CD8-positive, alpha-beta memory T cell (primary cell): Measurements from ENCODE around the gene TBC1D22A. TPM values are rescaled to one million over a fixed set of nuclear protein-coding genes. Genes with fewer than 3 reads are reported as not detected.
A peak's percentile ranks its signal among the peaks of the same experiment; 100 is the strongest.

Experiments used
- CTCF ChIA-PET: fragments of 350-600 bp; sonication (Branson Sonifier 250); formaldehyde crosslinking; loops from one replicate; lab custom pipeline; 2021; ENCODE audit warnings: antibody characterized with exemption; lab: Charles Lee
- POLR2A ChIA-PET: fragments of 350-600 bp; sonication (Branson Sonifier 250); formaldehyde crosslinking; loops from one replicate; lab custom pipeline; 2021; ENCODE audit warnings: antibody characterized with exemption; lab: Charles Lee
- DNase-seq, 5 donors: peaks; one replicate each; pipeline versions ENCODE4 v3.0.0 to v3.0.0-alpha.2; 2020 to 2022; ENCODE audit warnings: mixed read lengths in 1 of 5
- H3K27ac ChIP-seq: one replicate; pipeline ENCODE4 v1.7.0; 2013; ENCODE audit warnings: low read depth, mild to moderate bottlenecking, low read length, moderate library complexity
- H3K27me3 ChIP-seq: 2 replicates; pipeline ENCODE4 v1.7.0; 2013; ENCODE audit warnings: low read length, mild to moderate bottlenecking; ENCODE audit not compliant: insufficient read depth, poor library complexity, severe bottlenecking
- H3K36me3 ChIP-seq: 2 replicates; pipeline ENCODE4 v1.7.0; 2013; ENCODE audit warnings: mild to moderate bottlenecking, low read length, moderate library complexity; ENCODE audit not compliant: insufficient read depth
- H3K4me1 ChIP-seq: 2 replicates; pipeline ENCODE4 v1.7.0; 2013; ENCODE audit warnings: mild to moderate bottlenecking, low read length, moderate library complexity; ENCODE audit not compliant: insufficient read depth
- H3K4me3 ChIP-seq: 2 replicates; pipeline ENCODE4 v1.7.0; 2013; ENCODE audit warnings: mild to moderate bottlenecking, low read length
- H3K9me3 ChIP-seq: 2 replicates; pipeline ENCODE4 v1.7.0; 2013; ENCODE audit warnings: mild to moderate bottlenecking, low read length
- H3K27ac Mint-ChIP-seq, 8 donors: one replicate each; pipeline ENCODE4 v1.8.0; 2020 to 2021; ENCODE audit warnings: mixed read lengths in 8 of 8, mild to moderate bottlenecking in 6 of 8, inconsistent platforms in 3 of 8, moderate library complexity in 3 of 8
- H3K27me3 Mint-ChIP-seq, 2 donors: one replicate each; pipeline ENCODE4 v1.8.0; 2020 to 2021; ENCODE audit warnings: mixed read lengths in 2 of 2, mild to moderate bottlenecking in 1 of 2, moderate library complexity in 1 of 2
- H3K36me3 Mint-ChIP-seq, 3 donors: one replicate each; pipeline ENCODE4 v1.8.0; 2020 to 2021; ENCODE audit warnings: mixed read lengths in 3 of 3, inconsistent platforms in 1 of 3, mild to moderate bottlenecking in 1 of 3
- H3K4me1 Mint-ChIP-seq, 3 donors: one replicate each; pipeline ENCODE4 v1.8.0; 2020 to 2021; ENCODE audit warnings: mixed read lengths in 3 of 3, inconsistent platforms in 1 of 3, mild to moderate bottlenecking in 1 of 3
- H3K4me3 Mint-ChIP-seq, 7 donors: one replicate each; pipeline ENCODE4 v1.8.0; 2020 to 2021; ENCODE audit warnings: mixed read lengths in 7 of 7, mild to moderate bottlenecking in 6 of 7, moderate library complexity in 4 of 7, inconsistent platforms in 2 of 7
- H3K9me3 Mint-ChIP-seq, 5 donors: one replicate each; pipeline ENCODE4 v1.8.0; 2020 to 2022; ENCODE audit warnings: mixed read lengths in 5 of 5, mild to moderate bottlenecking in 3 of 5, moderate library complexity in 2 of 5, inconsistent platforms in 1 of 5
- polyA plus RNA-seq: library from polyadenylated mRNA; unstranded; fragments of 300-500 nt; fragmentation: Illumina TruSeq; gene quantifications from one replicate; pipeline ENCODE4 v1.2.3, GENCODE V29; 2021
- total RNA-seq, 2 experiments: library from RNA; stranded (reverse); gene quantifications; one replicate each; pipeline ENCODE4 v1.2.3, GENCODE V29; 2021

The TBC1D22A gene
- total and polyA plus RNA-seq, 3 experiments from 2014 or later, result 26.6 to 34.8 (median 34.0) TPM

GRCh38 chr22:47199261-47199978, 437.0 kb downstream of the TBC1D22A start:
- ChIA-PET POLR2A (no interaction called here), CTCF (no interaction called here)
- Histone ChIP-seq H3K27me3 (no peaks in the 10 kb centered on the region), H3K9me3 (no peaks in the 10 kb centered on the region), H3K36me3 (no peaks in the 10 kb centered on the region), H3K4me3 (no peak overlapping the region), H3K27ac (no peak overlapping the region), H3K4me1 (no peaks in the 10 kb centered on the region)
- peaks cover 0 to 4% of the 10 kb centered on the region in 2 donors for H3K27me3 Mint-ChIP-seq
- no peaks in the 10 kb centered on the region for H3K4me1 Mint-ChIP-seq
- no peak for DNase-seq
- peak overlapping the region in 1 of 8 donors; percentile 70 for H3K27ac Mint-ChIP-seq
- no peak overlapping the region for H3K4me3 Mint-ChIP-seq
- H3K36me3 Mint-ChIP-seq, result no peaks in the 10 kb centered on the region
- H3K9me3 Mint-ChIP-seq, result no peaks in the 10 kb centered on the region

- Histone ChIP-seq H3K4me3 (no peak overlapping the region), H3K27me3 (no peaks in the 10 kb centered on the region), H3K4me1 (no peaks in the 10 kb centered on the region), H3K9me3 (no peaks in the 10 kb centered on the region), H3K36me3 (no peaks in the 10 kb centered on the region), H3K27ac (no peak overlapping the region)
- CTCF ChIA-PET, result no interaction called here
- POLR2A ChIA-PET, result no interaction called here
- H3K4me1 Mint-ChIP-seq, result no peaks in the 10 kb centered on the region
- DNase-seq, result no peak
- H3K27me3 Mint-ChIP-seq, result peaks cover 0 to 4% of the 10 kb centered on the region in 2 donors
- no peaks in the 10 kb centered on the region for H3K9me3 Mint-ChIP-seq
- H3K36me3 Mint-ChIP-seq, result no peaks in the 10 kb centered on the region
- no peak overlapping the region for H3K4me3 Mint-ChIP-seq
- H3K27ac Mint-ChIP-seq, result peak overlapping the region in 1 of 8 donors; percentile 70
Measured at GRCh38 chr22:47199979-47200272, 437.5 kb downstream of the TBC1D22A start.

- Mint-ChIP-seq H3K9me3 (no peaks in the 10 kb centered on the region), H3K36me3 (no peaks in the 10 kb centered on the region), H3K27ac (no peak overlapping the region), H3K4me3 (no peak overlapping the region), H3K4me1 (no peaks in the 10 kb centered on the region), H3K27me3 (peaks cover 0 to 4% of the 10 kb centered on the region in 2 donors)
- Histone ChIP-seq H3K27ac (no peak overlapping the region), H3K27me3 (no peaks in the 10 kb centered on the region), H3K9me3 (no peaks in the 10 kb centered on the region), H3K4me3 (no peak overlapping the region), H3K36me3 (no peaks in the 10 kb centered on the region), H3K4me1 (no peaks in the 10 kb centered on the region)
- DNase-seq, result no peak
- ChIA-PET POLR2A (no interaction called here), CTCF (no interaction called here)
Measured at GRCh38 chr22:47200273-47201051, 438.0 kb downstream of the TBC1D22A start.

- no peaks in the 10 kb centered on the region for H3K27me3 ChIP-seq
- Mint-ChIP-seq H3K27ac (no peak overlapping the region), H3K4me3 (no peak overlapping the region), H3K36me3 (no peaks in the 10 kb centered on the region), H3K4me1 (no peaks in the 10 kb centered on the region), H3K9me3 (no peaks in the 10 kb centered on the region), H3K27me3 (peaks cover 0 to 4% of the 10 kb centered on the region in 2 donors)
- H3K36me3 ChIP-seq, result no peaks in the 10 kb centered on the region
- H3K4me1 ChIP-seq, result no peaks in the 10 kb centered on the region
- H3K4me3 ChIP-seq, result no peak overlapping the region
- H3K27ac ChIP-seq, result no peak overlapping the region
- ChIA-PET CTCF (no interaction called here), POLR2A (no interaction called here)
- H3K9me3 ChIP-seq, result no peaks in the 10 kb centered on the region
- DNase-seq, result no peak
Measured at GRCh38 chr22:47201186-47201995, 438.9 kb downstream of the TBC1D22A start.

- Mint-ChIP-seq H3K9me3 (no peaks in the 10 kb centered on the region), H3K27me3 (peaks cover 0 to 3% of the 10 kb centered on the region in 2 donors), H3K27ac (no peak overlapping the region), H3K36me3 (no peaks in the 10 kb centered on the region), H3K4me3 (no peak overlapping the region), H3K4me1 (no peaks in the 10 kb centered on the region)
- DNase-seq, result no peak
- H3K4me1 ChIP-seq, result no peaks in the 10 kb centered on the region
- POLR2A ChIA-PET, result no interaction called here
- no peak overlapping the region for H3K4me3 ChIP-seq
- no peaks in the 10 kb centered on the region for H3K9me3 ChIP-seq
- H3K27ac ChIP-seq, result no peak overlapping the region
- no peaks in the 10 kb centered on the region for H3K36me3 ChIP-seq
- H3K27me3 ChIP-seq, result no peaks in the 10 kb centered on the region
- CTCF ChIA-PET, result no interaction called here
Measured at GRCh38 chr22:47201996-47202818, 439.8 kb downstream of the TBC1D22A start.

- Histone ChIP-seq H3K4me1 (no peaks in the 10 kb centered on the region), H3K4me3 (no peak overlapping the region), H3K27me3 (no peaks in the 10 kb centered on the region), H3K9me3 (no peaks in the 10 kb centered on the region), H3K27ac (no peak overlapping the region), H3K36me3 (no peaks in the 10 kb centered on the region)
- ChIA-PET POLR2A (no interaction called here), CTCF (no interaction called here)
- H3K27ac Mint-ChIP-seq, result no peak overlapping the region
- H3K9me3 Mint-ChIP-seq, result no peaks in the 10 kb centered on the region
- no peak for DNase-seq
- H3K4me1 Mint-ChIP-seq, result no peaks in the 10 kb centered on the region
- H3K27me3 Mint-ChIP-seq, result peaks cover 0 to 3% of the 10 kb centered on the region in 2 donors
- H3K4me3 Mint-ChIP-seq, result no peak overlapping the region
- H3K36me3 Mint-ChIP-seq, result no peaks in the 10 kb centered on the region
Measured at GRCh38 chr22:47202819-47203553, 440.5 kb downstream of the TBC1D22A start.

- POLR2A ChIA-PET, result no interaction called here
Measured at GRCh38 chr22:47203554-47203991, 441.1 kb downstream of the TBC1D22A start.

More at GRCh38 chr22:47203554-47203991, 441.1 kb downstream of the TBC1D22A start:
- DNase-seq, result peak in 1 of 5 donors; percentile 37
- CTCF ChIA-PET, result no interaction called here
- H3K36me3 Mint-ChIP-seq, result no peaks in the 10 kb centered on the region
- Histone ChIP-seq H3K36me3 (no peaks in the 10 kb centered on the region), H3K4me3 (no peak overlapping the region), H3K9me3 (no peaks in the 10 kb centered on the region), H3K4me1 (no peaks in the 10 kb centered on the region), H3K27ac (no peak overlapping the region), H3K27me3 (no peaks in the 10 kb centered on the region)
- H3K27ac Mint-ChIP-seq, result peak overlapping the region in 1 of 8 donors; percentile 58
- peaks cover 0 to 3% of the 10 kb centered on the region in 2 donors for H3K27me3 Mint-ChIP-seq
- H3K4me3 Mint-ChIP-seq, result no peak overlapping the region
- H3K4me1 Mint-ChIP-seq, result no peaks in the 10 kb centered on the region
- no peaks in the 10 kb centered on the region for H3K9me3 Mint-ChIP-seq
